Fibroblast of skin of back (primary cell): Measurements from ENCODE around the gene NKX2-3. TPM values are rescaled to one million over a fixed set of nuclear protein-coding genes. Genes with fewer than 3 reads are reported as not detected.
A peak's percentile ranks its signal among the peaks of the same experiment; 100 is the strongest.

Source experiments
- DNase-seq: peaks from one replicate; pipeline ENCODE4 v3.0.0-alpha.2; 2013
- polyA plus RNA-seq, 2 experiments: library from polyadenylated mRNA; unstranded; fragments of 120-200 nt; gene quantifications; one replicate each; pipeline ENCODE4 v1.2.1, GENCODE V29; 2013; ENCODE audit not compliant: insufficient read length in 2 of 2

Gene NKX2-3
- not detected for polyA plus RNA-seq (2013, experiment 1 of 2; ENCODE audit: insufficient read length)
- not detected for polyA plus RNA-seq (2013, experiment 2 of 2; ENCODE audit: insufficient read length)

GRCh38 chr10:99532687-99533495 is at the start of gene NKX2-3:
NKX2-3 (plus strand) TSS chr10:99532942; CDS start chr10:99533132, 190 bp downstream.
- DNase-seq = peak; percentile 32

- DNase-seq = no peak
Measured at GRCh38 chr10:99484626-99485581, 47.8 kb upstream of the NKX2-3 start.

DNA sequence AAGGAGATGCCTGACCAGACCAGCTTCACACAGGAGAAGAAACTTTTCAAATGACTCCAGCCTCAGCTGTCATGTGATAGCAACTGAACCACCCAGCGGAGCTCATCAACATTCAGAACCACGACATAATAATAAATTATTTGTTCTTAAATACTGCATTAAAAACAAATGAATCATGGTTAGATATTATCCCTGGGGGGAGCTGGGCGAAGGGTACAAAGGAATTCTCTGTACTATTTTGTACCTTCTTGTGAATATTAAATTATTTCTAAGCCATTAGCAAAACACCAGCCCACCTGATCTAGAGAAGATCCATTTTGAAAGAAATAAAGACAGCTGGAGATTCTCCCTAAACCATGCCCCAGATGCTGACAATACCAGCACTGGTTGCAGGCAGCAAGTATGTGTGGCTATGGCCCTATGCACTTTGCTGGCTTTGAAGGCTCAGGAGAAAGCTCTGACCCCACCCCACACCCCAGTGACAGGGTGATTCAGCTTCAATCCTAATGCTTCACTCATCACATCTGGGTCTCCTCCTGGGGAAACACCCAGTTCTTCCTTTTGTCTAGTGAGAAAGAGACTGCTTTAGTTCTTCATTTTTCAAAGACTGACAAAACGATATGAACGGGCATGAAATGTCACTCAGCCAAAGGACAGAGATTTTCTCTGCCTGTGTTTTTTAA is 45.5 kb upstream of the NKX2-3 start:
- DNase-seq = no peak

GRCh38 chr10:99489271-99489670 is 43.5 kb upstream of the NKX2-3 start:
- DNase-seq = no peak

DNA sequence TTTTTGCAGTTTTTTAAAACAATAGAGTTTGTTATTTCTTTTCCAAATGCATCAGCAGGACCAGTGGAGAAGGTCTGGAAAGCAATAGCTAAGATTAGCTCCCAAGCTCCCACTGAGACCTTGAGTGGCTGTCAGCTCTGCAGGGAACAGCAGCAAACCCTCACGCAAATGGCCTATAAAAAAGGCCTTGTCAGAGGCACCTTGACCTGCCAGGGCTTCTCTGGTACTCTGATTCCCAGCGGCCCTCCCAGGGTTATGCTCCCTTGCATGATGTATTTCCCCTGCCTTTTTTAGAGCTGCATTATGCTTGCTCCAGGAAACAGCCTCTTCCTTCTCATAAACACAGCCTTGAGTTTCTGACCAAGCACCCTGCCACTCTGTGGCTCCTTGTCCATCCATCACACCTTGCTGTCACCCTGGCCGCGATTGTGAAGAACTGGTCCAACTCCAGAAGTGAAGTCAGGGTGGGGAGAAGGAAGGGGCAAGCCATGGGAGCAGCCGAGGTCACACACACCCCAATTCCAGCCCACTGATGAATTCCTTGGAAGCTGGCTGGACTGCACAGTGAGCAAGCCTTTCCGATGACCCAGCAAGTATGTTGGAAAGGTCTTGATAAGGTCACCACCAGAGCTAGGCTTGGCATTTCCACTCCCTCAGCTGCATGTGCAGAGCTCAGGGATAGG is 35.3 kb upstream of the NKX2-3 start:
- DNase-seq = no peak

DNA sequence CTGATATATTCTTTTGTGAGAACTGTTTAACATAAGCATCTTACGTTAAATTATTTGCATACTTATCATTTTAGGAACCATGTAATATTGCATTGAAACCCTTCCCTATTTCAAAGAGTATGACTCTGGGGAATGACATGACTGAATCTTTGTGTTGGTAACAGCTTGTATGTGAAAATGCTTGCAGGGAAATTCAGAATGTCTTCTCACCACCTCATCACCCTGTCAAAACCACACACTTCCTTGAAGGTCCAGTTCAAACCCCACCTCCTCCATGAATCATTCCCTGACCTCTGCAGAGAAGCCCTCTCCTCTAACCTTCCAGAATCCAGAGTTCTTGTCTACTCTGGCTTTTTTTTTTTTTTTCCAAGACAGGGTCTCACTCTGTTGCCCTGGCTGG is 26.3 kb upstream of the NKX2-3 start:
- DNase-seq = no peak

GRCh38 chr10:99507265-99507664 is 25.5 kb upstream of the NKX2-3 start:
- no peak for DNase-seq

GRCh38 chr10:99513061-99513460 is 19.7 kb upstream of the NKX2-3 start:
- DNase-seq = no peak

- DNase-seq = no peak
Measured at GRCh38 chr10:99519690-99520039, 13.1 kb upstream of the NKX2-3 start.

DNA sequence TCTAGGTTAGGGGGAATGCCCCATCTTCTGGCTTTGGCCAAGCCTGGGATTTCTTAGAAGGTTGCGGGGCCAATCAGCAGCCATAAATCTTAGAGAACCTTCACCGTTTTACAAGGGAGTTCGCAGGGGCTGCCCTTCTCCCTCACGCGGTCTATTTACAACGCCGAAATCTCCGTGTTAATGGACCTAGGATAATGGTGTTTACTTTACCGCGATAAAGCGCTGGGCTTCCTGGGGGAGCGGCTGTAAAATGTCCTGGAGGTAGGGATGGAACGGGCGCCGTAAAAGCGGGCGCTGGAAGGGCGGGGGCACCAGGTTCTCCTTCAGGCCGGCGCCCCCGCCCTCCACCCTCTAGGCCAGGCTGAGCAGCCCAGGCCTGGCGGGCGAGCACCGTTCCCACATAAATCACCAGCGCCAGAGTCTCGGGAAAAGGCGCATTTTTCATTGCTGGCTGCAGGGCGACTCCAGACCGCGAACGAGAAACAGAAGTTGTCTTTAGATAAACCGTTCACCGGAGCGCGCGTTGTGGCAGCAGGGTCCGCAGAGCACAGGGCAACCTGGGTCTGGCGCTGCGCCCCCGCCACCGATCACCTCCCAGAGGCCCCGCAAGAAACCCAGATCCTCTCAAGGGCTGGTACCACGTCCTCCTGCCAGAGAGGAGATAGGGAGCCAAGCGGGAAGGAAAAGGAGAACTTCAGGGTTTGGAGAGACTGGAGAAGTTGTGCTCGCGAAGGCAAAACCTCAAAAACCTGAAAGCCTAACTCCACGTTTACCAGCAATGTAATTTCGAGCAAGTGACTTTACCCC is 12.5 kb upstream of the NKX2-3 start:
- no peak for DNase-seq

- no peak for DNase-seq
Measured at GRCh38 chr10:99520847-99521764, 11.6 kb upstream of the NKX2-3 start.

DNA sequence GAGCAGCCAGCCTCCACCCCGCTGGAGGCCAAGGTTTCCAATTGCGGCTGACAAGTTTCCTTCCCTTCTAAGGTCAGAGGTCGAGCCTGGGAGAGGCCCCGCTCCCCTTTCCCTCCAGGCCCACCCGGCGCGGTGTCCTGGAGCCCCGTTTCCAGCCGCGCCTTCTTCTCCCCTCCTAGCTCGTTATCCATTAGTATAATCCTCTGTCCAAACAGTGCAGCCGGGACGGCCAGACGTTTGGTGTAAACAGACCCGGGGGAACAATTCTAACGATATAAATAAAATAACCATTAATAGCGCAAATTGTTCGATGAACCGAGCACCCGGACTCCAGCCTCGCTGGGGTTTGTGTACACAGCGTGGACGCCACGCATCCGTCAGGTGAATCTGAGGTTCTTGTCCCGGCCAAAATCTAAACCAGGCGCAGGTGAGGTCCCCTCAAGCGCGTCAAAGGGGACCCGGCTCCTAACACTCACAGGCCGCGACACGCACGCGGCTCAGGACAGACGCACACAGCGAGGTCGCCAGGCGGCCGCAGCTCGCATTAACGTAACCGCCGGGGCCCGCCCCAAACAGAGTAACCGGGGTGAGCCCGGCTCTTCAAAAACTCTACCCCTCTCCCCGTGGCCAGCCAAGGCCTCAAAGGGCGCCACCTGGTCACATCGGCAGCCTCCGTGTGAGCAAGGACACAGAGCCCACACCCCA is 10.8 kb upstream of the NKX2-3 start:
- DNase-seq = no peak

DNA sequence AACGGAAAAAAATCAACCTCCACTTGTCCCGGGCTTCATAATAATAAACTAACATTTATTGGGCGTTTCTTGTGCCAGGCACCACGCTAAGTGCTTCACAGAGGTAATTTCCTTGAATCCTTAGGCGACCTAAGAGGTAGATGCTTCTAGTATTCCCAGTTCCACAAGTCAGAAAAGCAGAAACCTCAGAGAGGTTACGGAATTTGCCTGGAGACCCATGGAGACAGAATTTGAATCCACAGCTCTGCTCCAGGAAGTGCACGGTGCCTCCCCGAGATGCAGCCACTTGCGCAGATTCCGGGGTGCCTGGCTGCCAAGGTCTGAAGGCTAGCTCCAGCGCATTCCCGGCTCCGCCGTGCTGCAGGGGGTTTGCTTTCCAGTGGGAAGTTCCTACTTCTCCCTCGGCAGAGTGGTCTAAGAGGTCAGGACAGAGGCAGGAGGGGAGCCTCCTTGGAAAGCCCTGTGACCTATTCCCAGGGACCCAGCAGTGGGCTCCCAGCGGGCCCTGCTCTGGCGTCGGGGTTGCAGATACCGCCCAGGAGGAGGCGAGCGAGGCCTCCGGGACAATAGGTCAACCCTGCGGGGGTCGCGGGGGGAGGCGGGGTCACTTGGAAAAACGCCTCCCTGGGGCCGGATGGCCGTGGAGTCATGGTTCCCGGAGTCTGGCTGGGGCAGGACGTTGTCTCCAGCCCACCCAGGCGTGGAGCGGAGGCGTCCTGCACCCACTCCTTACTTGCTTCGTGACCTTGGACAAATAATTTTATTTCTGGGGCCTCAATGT is 10.1 kb upstream of the NKX2-3 start:
- DNase-seq = no peak

DNA sequence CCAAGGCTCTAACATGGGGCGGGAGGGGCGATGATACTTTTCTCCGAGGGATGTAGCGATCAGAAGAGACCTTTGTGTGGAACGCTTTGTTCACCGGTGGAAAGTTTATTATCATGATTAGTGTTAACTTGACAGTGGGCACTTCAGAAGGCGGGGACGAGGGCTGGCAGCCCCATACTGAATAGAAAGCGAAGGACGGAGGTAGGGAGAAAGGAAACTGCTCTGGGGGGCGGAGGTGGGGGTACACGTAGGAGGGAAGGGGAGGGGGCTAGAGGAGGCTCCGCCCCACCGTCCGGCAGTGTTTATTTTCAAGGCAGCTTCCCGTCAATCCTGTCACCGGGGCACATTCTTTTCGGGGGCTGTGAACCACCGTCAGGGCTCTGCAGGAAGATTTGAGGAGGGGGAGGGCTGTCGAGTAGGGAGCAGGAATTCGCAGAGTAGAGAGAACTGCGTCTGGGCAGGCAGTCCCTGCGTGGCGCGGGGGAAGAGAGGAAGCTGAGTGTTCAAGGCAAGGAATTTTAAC is 9.4 kb upstream of the NKX2-3 start:
- no peak for DNase-seq

DNA sequence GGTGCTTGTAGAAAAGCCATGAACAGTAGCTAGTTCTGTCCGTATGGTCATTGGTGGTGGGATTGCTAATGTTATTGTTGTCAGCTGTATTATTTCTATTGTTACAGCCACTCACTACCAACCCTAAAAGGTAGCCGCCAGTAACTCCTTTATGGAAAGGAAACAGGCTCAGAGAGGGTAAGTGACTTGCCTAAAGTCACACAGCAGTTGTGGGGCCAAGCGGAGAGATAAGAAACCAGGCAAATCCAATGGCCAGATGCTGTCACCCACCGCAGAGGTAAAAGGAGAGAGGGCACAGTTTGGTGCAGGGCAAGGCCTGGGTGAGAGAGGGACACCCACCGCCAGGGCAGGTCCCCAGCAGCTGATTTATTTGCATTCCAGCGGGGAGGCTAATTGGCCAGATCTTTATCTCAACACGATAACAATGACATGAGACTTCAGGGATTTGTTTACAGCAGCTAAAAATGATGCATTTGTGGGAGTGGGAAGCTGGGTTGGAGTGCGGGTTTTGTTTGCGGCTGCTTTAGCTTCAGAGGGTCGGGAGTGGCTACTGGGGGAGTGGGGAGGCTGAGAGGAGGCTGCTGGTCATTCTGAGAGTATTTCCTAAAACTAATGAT is 8.6 kb upstream of the NKX2-3 start:
- DNase-seq = no peak

GRCh38 chr10:99524736-99525380 is 7.9 kb upstream of the NKX2-3 start:
- no peak for DNase-seq

GRCh38 chr10:99525897-99526296 is 6.8 kb upstream of the NKX2-3 start:
- no peak for DNase-seq
